NCI-H1105 treated with DMSO at 0.1 percent for 48 hours (cell line): Measurements from ENCODE around the gene C7orf57.
"Not testable (repeated sequence)": the region's sequence is repeated elsewhere in the genome, so short reads cannot be mapped to it uniquely, and the experiment has no call there.

ENCODE experiments used
- DNase-seq: peaks from one replicate; lab custom pipeline; 2025; lab: John Stamatoyannopoulos, UW

The C7orf57 gene

DNA sequence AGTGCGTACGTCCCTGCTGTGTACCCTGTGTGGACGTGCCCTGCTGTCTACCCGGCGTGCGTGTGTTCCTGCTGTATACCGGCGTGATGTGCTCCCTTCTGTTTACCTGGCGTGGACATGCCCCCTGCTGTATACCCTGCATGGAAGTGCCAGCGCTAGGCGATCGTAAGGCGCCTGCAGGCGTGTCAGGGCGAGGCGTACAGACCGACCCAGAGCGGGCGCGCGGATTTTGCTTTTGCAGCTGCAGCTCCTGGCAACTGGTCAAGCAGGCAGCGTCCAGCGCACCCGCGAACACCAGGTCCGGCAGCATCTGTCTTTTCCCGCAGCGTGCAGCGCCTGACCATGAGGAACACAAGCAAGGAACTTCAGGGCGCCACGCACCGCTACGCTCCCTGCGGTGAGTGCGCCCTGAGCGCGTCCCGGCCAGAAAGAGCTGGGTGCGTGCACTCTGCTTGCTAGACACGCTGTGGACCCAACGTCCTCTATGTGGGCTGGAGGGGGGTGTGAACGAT, 680 bp downstream of the C7orf57 start:
- no peak for DNase-seq

DNA sequence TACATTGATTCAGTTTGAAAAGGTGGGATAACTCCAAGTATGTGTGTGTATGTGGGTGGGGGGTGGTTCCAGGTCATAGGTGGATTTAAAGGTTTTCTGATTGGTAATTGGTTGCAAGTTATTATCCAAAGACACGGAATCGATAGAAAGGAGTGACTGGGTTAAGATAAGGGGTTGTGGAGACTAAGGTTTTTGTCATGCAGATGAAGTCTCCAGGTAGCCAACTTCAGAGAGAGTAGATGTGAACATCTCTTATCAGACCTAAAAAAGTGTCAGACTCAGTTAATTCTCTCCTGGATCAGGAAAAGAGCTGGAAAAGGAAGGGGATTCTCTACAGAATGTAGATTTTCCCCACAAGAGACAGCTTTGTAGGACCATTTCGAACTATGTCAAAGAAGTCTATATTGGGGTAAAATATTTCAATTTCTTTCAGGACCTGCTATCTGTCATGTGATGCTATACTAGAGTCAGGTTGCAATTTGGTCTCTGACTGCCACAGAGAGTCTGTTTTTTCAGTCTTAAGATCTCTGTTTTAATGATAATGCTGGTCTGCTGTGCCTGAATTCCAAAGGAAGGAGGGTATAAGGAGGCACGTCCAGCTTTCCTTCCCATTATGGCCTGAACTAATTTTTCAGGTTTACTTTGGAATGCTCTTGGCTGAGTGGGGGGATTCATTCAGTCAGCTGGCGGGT, 3.6 kb downstream of the C7orf57 start:
- no peak for DNase-seq

DNA sequence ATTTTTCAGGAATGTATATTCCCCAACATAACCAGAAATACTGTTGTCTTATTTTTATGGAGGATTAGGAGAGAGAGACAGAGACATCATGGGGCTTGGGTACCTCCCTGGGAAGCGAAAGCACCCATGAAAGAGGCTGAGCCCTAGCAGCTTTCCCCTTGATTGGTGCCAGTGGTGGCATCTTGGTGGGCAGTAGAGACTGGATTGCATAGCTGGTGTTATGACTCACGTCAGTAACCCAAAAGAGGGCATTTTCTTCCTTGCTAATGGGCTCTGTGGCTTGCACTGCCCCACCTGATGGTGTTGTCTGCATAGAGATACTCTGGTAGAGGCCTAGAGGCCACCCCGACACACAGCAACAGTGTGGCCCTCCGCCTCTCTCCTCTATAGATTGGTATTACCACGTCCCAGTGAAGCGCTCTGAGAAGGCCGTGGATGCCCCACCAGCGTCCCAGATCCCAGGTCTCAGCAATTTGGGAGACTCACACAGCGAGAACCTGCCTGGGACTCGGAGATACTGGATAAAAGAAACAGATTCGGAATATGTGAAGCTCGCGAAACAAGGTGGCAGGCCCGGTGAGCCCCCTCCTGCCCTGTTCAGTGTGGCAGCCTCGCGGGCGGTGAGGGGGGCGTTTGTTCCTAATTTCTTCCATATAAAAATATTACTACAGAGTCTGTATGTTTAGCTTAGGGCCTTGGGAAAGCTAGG, 5.8 kb downstream of the C7orf57 start:
- DNase-seq, result no peak

DNA sequence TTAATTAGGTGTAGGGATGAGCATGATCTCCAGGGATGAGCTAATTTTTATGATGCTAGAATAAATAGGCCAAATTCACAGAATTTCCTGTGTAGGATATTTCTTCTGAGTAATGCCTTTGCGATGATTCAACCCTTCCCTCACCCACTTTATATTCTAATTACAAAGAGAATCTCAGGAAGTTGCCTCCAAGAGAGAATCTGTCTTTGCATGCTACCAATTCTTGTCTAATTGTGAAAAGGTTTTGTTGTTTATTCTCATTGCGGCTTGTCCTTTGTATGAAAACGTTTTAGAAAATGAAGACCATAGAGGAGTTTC, 6.3 kb downstream of the C7orf57 start:
- no peak for DNase-seq

DNA sequence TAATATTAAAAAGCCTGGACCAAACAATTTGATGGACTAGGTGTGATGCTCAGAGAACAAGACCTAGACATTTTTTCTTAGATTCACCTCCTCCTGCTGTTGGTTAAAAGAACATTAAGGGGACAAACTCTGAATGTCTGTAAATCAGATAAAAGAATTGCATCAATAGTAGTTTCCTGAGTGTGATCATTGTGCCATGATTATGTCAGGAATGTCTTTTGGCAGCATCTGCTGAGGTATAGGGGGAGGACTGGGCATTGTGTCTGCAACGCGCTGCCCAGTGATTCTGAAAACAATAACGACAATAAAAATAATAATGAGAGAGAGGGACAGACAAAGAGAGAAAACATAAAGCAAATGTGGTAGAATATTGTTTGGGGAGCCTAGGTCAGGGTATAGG, 6.9 kb downstream of the C7orf57 start:
- no peak for DNase-seq

DNA sequence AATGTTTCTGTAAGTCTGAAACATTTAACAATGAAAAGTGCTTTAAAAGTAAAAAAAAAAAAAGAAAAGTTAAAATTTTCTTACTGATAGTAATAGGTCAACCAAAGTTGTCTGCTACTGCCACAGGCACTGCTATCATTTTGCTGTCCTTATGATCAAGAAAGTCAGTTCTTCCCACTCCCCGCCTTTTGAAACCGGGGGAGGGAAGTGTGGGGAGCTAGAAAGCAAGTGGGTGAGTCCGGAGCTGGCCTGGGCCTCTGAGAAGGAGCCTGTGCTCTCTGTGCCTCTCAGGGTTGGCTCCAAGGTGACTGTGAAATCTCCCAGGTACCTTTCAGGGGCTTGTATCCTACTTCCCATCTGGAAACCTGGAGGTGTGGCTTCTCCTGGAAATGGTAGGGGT, 7.3 kb downstream of the C7orf57 start:
- DNase-seq, result no peak

DNA sequence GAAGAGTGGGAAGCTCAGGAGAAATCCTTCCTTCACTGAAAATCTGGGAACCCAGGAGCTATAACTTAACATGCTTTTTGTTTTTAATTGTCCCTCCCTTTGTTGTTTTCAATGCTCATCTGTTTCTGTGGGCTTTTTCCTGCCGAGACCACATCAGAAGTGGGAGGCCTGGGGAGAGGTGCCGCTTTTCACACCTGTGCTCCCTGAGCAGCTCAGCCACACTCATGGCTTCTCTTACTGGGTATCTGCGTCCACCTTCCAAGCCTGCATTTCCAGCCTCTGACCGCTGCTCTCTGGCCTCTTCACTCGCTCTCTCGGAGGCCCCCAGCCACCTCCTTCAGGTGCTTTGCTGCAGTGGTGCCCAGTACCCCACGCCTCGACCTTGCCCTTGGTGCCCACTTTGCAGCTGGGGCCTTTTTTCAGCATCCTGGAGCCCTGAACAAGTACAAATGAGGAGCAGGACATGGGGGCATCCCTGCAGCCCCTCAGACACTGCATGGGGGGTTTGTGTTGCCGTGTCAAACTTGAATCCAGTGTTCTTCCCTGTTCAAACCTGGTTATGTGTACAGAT, 9.9 kb downstream of the C7orf57 start:
- no peak for DNase-seq

DNA sequence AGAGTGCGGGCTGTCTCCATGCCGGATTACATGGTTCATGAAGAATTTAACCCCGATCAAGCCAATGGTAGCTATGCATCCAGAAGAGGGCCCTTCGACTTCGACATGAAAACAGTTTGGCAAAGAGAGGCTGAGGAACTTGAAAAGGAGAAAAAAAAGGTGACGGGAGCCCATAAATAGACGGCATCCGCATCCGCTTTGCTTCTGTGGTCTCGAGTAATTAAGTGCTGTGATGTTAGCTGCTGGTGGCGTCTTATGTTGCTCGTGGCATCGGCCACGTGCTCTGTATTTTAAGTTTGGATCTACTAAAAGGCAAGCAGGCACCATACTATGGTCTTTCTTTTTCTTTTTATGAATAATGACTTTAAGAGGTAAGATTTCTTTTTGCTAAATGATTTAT, 11.1 kb downstream of the C7orf57 start:
- DNase-seq, result no peak

DNA sequence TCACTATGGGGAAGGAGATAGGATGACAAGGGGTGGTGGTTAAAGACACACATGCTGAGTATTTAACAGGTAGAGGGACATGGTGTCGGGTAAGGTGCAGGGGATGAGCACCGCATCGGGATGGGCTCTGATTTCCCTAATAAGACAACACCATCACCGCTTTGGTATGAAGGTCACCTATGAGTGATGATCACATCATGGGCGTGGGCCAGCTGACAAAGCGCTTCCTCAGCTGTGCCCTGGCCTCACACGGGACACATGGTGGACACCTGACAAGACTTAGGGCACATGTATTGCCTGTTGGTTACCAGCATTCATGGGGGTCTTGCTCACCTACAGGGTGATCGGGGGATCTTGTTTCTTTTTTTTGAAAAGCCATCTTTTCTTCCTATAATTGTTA, 12.8 kb downstream of the C7orf57 start:
- DNase-seq, result no peak

DNA sequence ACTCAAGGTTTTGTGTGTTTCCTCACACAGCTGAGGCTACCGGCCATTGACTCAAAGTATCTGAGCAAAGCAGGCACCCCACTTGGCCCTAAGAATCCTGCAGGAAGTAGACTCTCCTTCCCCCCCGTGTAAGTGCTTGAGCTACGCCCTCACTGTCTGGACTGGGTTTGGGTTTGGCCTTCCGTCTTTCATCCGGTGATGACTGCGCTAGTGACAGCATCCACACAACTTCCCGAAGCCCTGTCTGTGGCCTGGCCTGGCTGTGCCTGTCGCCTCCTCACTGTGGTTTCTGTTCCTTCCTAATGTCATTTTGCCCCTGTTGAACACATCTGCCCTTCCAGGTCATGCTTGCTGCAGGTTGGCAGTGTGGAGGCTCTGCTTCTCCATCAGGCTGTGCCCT, 14.5 kb downstream of the C7orf57 start:
- no peak for DNase-seq

DNA sequence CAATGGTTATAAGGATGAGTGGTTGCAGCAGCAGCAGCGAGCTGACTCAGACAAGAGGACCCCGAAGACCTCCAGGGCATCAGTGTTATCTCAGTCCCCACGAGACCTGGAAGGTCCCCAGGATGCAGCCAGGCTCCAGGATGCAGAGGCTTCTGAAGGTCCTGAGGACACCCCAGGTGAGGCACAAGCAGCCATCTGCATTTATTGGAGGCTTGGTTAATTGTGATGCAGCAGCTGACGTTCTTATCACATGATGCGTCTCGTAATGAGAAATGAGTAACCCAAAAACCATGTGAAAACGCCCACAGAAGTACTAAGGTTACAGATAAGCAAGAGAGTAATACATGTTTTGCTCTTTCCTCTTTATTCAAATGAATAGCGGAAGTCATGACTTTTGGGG, 17.4 kb downstream of the C7orf57 start:
- no peak for DNase-seq

DNA sequence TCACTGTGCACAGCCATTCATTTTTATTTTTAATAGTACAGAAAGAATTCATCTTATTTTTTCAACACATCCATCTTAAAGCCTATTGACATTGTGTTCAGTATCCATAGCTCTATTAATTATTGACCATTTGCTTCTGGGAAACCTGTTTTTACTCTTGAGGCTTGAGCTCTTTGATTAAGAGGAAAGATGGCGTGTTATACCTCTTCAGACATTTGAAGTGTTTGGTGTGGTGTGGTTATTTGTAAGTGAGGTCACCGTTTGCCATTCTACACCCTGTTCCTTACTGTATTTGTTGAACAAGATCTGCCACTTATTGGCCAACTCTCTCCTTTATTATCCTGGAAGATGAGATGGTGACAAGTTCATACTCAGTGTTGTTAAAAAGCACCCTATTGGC, 18.4 kb downstream of the C7orf57 start:
- no peak for DNase-seq

DNA sequence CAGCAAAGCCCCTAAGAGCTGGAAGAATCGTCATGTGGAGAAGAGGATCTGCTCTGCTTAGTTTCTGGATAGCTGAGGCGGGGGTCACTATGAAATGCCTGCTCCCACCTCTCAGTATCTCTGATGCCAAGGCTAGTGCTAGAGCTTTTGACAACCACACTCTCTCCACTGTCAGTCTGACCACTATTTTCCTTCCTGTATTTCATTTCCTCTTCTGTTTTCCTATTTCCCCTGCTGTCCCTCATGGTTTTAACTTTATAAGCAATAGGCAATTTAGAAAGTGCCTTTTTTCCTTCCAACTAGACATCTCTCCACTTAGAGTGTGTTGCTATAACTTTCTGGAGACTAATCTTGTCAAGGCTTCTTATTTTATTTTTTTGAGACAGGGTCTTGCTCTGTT, 23.6 kb downstream of the C7orf57 start:
- DNase-seq, result no peak

DNA sequence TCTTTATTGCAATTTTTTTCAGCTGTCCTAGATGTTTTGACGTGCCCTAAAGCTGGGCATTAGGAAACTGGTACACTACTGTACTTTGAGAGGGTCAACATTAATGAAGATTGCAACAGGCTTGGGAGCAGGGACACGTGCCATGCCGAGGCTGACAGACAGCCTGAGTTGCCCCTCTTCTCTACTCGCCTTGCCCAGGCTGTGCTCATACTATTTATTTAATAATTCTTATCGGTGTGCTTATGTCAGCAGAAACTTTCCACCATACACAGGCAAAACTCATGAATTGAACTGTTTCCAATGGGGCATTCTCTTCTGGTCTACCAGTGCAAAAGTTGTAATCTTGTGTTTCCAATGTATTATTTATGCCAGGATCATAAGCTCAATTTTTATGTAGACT, 24.4 kb downstream of the C7orf57 start:
- no peak for DNase-seq

DNA sequence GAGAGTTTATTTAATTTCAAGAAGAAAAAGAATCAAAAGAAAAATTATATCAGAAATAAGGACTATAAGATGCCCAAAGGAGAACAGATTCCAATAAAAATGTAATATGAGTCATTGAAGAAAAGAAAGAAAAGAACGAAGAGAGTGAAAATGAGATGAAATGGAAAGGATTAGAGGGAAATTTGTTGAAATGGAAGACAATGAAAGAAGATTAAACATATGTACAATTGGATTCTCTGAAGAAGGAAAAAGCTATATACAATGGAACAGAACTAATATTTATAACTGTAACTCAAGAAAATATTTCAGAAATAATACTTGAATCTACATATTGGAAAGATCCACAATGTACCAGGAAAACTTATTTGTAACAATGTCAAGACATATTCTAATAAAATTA, 28.6 kb downstream of the C7orf57 start:
- no peak for DNase-seq

DNA sequence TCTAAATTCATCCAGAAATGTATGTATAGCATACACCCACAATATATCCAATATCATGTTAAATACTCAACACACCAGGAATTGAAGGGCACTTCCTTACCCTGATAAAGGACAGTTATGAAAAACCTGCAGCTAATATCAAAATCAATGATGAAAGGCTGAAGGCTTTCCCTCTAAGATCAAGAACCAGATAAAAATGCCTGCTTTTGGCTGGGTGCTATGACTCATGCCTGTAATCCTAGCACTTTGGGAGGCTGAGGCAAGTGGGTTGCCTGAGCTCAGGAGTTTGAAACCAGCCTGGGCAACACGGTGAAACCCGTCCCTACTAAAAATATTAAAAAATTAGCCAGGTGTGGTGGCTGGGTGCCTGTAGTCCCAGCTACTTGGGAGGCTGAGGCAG, 32.1 kb downstream of the C7orf57 start:
- no peak for DNase-seq

DNA sequence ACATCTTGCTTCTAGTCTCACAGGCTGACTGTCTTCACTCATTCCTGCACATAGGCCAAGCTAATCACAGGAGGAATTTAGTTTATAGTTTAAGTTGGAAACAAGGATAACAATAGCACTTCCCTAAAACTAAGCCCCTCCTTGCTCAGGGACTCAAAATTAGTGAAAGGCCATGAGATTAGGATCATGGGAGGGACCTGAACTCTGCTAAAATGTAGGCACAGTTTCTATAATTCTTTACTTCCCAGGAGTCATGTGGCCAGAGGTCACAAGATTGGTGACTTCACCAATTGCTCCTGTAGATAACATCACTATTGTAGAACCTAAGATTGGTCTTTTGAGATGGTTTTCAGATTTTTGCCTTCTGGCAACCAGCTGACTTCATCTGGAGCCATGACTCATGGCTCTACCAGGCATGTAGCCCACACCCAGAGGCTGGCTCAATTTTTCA, 38.9 kb downstream of the C7orf57 start:
- DNase-seq, result no peak

DNA sequence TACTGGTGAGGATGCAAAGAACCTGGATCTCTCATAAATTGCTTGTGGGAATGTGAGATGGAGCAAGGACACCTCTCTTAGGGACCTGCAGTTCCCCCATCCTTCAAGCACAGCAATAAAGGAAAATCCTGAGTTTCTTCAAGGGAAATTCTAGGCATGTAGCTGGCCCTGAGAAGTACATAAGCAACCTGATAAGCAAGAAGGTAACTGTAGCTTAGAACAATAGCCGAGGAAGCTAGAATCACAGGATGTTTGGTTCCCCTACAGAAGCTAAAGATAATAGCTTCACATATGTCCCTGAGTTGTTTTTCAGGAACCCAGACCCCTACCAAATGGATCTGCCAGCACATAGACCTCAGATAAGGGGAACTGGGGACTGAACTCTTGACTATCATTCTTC, 42.1 kb downstream of the C7orf57 start:
- DNase-seq, result no peak

DNA sequence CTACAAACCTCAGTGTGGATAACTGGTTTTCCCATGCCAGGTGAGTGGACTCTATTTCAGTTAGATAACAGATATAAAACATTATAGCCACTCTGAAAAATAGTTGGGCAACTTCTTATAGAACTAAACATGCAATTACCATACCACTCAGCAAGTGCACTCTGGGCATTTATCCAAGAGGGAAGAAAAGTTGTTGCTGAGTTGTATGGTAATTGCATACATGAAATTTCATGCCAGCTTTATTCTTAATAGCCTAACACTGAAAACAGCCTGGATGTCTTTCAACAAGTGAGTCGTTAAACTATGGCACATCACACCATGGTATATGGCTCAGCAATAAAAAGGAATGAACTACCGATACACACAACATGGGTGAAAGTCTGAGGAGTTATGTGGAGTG, 43.1 kb downstream of the C7orf57 start:
- peak; percentile 91 for DNase-seq

DNA sequence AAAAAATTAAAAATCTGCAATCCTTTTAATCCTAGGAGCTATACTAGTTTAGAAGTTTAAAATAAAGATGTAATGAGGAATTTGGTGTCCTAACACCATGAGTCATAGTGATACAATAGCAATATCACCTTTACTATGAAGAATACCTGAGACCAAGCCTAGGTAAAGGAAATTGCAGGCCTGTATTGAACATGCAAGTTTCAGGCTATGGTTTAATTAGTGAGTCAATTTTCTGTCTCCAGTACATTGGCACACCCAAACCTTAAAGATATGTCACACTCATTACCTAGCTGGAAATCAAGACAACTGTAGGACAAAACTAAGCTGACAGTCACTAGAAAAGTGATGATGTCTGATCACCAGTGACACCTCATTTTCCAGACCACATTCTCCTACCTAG, 47.0 kb downstream of the C7orf57 start:
- not testable (repeated sequence) for DNase-seq

DNA sequence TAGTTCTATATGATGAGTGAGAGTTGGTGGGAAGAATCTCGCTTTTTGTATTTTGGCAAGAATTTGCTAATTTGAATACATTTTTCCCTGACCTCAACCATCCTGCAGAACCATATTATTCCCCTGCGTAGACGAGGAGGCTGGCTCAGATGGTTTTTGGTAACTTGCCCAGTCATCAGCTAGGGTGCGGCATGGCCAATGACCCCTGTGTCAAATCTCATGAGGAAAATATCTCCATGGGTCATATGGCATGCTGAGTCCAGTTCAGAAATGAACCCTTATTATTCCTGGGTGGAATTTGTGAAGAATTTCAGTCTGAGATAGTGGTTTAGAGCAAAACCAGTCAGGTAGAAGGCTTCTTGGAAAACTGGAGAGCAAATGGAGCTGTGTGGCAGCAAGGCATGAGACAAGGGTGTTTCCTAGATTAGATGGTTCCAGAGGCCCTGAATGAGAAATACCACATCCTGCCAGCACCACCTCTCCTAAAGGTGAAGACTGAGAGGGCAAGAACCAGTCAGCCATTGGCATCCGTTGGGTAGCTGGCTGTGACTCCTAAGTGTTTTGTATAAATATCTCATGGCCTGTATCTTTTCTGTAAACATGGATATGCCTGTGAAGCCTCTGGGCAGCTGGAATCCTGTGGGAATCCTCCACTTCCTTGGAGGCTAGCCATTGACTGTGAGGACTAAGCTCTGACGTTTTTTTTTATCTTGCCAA, 47.9 kb downstream of the C7orf57 start:
- DNase-seq, result no peak

DNA sequence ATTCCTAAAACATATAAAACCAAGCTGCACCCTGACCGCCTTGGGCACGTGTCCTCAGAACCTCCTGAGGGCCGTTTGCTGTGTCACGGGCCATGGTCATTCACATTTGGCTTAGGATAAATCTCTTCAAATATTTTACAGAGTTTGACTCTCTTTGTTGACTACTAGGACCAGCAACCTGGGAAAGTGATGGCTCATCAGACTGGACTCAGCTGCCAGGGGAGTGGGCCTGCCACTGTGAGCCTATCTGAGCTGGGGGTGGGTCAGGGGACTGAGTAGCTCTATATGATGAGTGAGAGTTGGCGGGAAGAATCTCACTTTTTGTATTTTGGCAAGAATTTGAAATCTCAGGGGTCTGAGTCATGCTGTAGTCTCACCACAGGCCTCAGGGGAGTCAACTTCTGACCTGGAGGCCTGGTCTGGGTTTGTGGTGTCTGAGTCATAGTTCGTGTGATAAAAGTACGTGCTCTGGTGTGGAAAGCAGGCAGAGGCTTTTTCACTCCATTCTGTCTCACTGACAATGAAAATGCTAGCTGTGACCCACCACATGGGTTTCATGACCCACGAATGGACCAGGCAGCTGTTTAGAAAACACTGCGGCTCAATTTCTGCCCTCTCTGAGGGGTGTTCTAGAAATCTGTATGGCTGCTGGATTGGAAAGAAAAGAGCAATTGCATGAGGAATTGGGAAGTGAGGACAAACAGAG, 49.5 kb downstream of the C7orf57 start:
- DNase-seq, result no peak
